ENCODE results near the gene FUT7. TPM values are rescaled to one million over a fixed set of nuclear protein-coding genes. Genes with fewer than 3 reads are reported as not detected.

Gene FUT7
- total and polyA plus RNA-seq, 8 donors, result 0.23 to 3.9 (median 0.43) TPM; not detected in 4

DNA sequence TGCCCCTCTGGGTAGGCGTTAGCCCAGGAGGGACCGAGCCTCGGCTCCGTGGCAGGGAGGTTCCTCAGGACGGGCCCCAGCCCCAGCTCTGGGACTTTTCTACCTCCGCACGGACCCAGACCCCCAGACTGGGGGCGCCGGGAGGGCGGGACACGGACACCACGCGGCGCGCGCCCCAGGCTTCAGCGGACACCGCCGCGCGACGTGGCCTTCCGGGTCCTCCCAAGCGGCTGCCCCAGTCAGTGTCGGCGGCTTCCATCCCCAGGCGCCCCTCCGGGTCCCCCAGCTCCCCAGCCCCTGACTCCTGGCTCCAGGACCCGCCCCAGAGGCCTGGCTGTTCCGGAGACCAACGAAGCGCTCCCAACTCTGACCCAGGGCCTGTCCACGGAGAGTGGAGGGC, 46.0 kb downstream of the FUT7 start:
- Histone ChIP-seq H3K27me3 (peaks cover 12 to 69% (median 28%) of the 10 kb centered on the region in 3 donors), H3K9me3 (no peaks in the 10 kb centered on the region), H3K27ac (no peak overlapping the region), H3K4me1 (peaks cover 4 to 15% (median 10%) of the 10 kb centered on the region in 4 donors), H3K4me3 (no peak overlapping the region), H3K36me3 (no peaks in the 10 kb centered on the region)
- TF ChIP-seq, protein P1, sequence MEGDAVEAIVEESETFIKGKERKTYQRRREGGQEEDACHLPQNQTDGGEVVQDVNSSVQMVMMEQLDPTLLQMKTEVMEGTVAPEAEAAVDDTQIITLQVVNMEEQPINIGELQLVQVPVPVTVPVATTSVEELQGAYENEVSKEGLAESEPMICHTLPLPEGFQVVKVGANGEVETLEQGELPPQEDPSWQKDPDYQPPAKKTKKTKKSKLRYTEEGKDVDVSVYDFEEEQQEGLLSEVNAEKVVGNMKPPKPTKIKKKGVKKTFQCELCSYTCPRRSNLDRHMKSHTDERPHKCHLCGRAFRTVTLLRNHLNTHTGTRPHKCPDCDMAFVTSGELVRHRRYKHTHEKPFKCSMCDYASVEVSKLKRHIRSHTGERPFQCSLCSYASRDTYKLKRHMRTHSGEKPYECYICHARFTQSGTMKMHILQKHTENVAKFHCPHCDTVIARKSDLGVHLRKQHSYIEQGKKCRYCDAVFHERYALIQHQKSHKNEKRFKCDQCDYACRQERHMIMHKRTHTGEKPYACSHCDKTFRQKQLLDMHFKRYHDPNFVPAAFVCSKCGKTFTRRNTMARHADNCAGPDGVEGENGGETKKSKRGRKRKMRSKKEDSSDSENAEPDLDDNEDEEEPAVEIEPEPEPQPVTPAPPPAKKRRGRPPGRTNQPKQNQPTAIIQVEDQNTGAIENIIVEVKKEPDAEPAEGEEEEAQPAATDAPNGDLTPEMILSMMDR (IDR thresholded peaks at IDR 0.05), result no peak
- intact Hi-C loops (cut with DNase I; ENCODE audit: low total_unique reads), result no loop called here
- WGBS, 5 donors, result 26 to 33% (median 30%) methylated on average over 2 to 33 of the region's 33 CpGs
- DNase-seq, result no peak

DNA sequence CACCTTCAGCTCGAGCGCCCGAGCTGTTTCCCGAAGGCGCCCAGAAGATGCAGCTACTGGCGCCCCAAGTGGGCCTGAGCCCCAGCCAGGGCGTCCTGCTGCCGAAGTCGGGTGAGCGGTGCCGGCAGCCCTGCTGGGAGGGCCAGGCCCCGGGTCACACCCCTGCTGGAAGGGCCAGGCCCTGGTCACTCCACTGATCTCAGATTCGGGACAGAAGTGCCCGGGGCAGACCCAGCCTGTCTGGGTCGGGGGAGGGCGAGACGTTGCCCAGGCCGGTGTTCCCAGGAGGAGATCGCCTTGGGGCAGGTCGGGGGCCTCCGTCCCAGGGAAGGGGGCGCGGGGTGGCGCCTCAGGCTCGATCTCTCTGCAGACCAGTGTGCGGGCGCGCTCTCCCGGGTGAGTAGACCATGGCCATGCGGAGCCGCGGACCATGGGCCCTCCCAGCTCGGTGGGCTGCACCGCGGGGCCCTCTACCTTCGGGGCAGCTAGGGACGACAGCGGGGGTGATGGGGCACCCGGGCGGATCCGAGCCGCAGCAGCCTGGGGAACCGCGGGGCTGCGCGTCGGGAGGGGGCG, 46.8 kb downstream of the FUT7 start:
- no peak for DNase-seq
- H3K4me3 ChIP-seq, result no peak overlapping the region
- no peaks in the 10 kb centered on the region for H3K9me3 ChIP-seq
- no peaks in the 10 kb centered on the region for H3K36me3 ChIP-seq
- H3K27me3 ChIP-seq, result peaks cover 12 to 69% (median 28%) of the 10 kb centered on the region in 3 donors
- WGBS, 5 donors, result 12 to 14% (median 13%) methylated on average over 22 to 48 of the region's 48 CpGs; no CpG with 5 or more reads in 1 of the 5 donors
- H3K27ac ChIP-seq, result no peak overlapping the region
- H3K4me1 ChIP-seq, result peaks cover 4 to 15% (median 10%) of the 10 kb centered on the region in 4 donors
- intact Hi-C loops (cut with DNase I; ENCODE audit: low total_unique reads), result no loop called here
- no peak for TF ChIP-seq POLR2A (IDR thresholded peaks at IDR 0.05)
- TF ChIP-seq EP300 (IDR thresholded peaks at IDR 0.05), result no peak
- TF ChIP-seq POLR2AphosphoS5 (IDR thresholded peaks at IDR 0.05), result no peak
- TF ChIP-seq, protein P1 (IDR thresholded peaks at IDR 0.05), result no peak

DNA sequence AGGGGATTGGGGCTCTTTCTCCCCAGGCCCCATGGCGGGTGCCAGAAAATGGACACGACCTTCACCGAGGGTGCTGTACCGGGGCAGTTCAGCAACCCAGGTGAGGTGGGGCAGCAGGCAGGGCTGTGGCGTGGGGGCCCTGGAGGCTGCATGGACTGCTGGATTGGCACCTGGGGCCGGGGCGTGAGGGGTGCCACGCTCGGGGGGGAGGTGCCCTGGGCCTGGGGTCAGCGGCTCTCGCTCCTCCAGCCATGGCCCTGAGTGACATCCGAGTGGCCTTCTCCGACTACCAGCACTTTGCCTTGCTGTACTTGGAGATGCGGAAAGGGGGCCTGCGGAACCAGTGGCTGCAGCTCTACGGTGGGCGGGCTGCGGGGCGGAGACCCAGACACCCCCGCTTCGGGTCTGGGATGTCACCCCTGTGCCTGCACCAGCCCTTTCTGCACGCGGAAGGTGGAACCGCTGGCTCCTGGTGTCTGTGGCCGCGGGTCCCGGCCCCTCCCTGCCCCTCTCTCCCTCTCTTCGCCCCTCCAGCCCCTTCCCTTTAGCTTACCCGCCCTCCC, 47.3 kb downstream of the FUT7 start:
- Histone ChIP-seq H3K36me3 (no peaks in the 10 kb centered on the region), H3K4me1 (peaks cover 4 to 15% (median 10%) of the 10 kb centered on the region in 4 donors), H3K27ac (no peak overlapping the region), H3K4me3 (no peak overlapping the region), H3K27me3 (peaks cover 12 to 69% (median 28%) of the 10 kb centered on the region in 3 donors), H3K9me3 (no peaks in the 10 kb centered on the region)
- WGBS, 5 donors, result 54 to 67% (median 62%) methylated on average over 13 to 29 of the region's 29 CpGs
- no peak for DNase-seq
- TF ChIP-seq POLR2AphosphoS5 (IDR thresholded peaks at IDR 0.05) (no peak), EP300 (IDR thresholded peaks at IDR 0.05) (no peak), POLR2A (IDR thresholded peaks at IDR 0.05) (no peak)
- TF ChIP-seq, protein P1 (IDR thresholded peaks at IDR 0.05), result no peak
- intact Hi-C loops (cut with DNase I; ENCODE audit: low total_unique reads), result no loop called here

DNA sequence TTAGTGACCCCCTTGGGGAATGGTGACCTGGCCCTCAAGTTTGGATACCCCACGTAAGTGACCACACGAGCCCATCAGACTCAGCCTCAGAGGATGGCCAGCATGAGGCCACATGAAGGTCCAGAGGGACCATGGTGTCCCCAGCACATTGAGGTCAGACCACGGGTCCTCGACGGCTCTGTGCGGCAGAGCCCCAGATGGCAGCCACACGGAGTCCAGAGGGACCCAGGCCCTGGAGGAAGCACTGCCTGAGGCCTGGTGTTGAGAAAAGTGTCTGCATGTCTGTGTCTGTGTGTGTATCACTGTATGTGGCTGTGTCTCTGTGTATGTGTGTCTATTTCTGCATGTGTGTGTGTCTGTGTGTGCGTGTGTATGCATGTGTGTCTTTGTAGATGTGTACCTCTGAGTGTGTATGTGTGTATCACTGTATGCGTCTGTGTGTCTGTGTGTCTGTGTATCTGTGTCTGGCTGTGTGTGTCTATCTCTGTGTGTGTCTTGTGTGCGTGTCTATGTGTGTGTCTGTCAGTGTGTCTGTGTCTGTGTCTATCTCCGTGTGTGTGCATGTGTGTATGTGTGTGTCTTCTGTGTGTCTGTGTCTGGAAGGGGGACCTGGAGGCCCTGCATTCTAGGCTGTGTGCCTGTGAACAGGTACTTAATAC, 48.1 kb downstream of the FUT7 start:
- no peak overlapping the region for H3K4me3 ChIP-seq
- no peak overlapping the region for H3K27ac ChIP-seq
- no peaks in the 10 kb centered on the region for H3K36me3 ChIP-seq
- no peak for DNase-seq
- WGBS, 5 donors, result 79 to 92% (median 86%) methylated on average over 7 to 11 of the region's 11 CpGs
- intact Hi-C loops (cut with DNase I; ENCODE audit: low total_unique reads), result no loop called here
- peaks cover 12 to 69% (median 28%) of the 10 kb centered on the region in 3 donors for H3K27me3 ChIP-seq
- TF ChIP-seq, protein P1 (IDR thresholded peaks at IDR 0.05), result no peak
- TF ChIP-seq POLR2A (IDR thresholded peaks at IDR 0.05), result no peak
- no peak for TF ChIP-seq EP300 (IDR thresholded peaks at IDR 0.05)
- no peak for TF ChIP-seq POLR2AphosphoS5 (IDR thresholded peaks at IDR 0.05)
- no peaks in the 10 kb centered on the region for H3K9me3 ChIP-seq
- H3K4me1 ChIP-seq, result peaks cover 4 to 18% (median 13%) of the 10 kb centered on the region in 4 donors

All from stomach (tissue), 9 donors.